Measurements from ENCODE around the gene MAVS.

GRCh38 chr20:3836132-3836531, 10.5 kb upstream of the MAVS start:
- TF ChIP-seq, protein P1, sequence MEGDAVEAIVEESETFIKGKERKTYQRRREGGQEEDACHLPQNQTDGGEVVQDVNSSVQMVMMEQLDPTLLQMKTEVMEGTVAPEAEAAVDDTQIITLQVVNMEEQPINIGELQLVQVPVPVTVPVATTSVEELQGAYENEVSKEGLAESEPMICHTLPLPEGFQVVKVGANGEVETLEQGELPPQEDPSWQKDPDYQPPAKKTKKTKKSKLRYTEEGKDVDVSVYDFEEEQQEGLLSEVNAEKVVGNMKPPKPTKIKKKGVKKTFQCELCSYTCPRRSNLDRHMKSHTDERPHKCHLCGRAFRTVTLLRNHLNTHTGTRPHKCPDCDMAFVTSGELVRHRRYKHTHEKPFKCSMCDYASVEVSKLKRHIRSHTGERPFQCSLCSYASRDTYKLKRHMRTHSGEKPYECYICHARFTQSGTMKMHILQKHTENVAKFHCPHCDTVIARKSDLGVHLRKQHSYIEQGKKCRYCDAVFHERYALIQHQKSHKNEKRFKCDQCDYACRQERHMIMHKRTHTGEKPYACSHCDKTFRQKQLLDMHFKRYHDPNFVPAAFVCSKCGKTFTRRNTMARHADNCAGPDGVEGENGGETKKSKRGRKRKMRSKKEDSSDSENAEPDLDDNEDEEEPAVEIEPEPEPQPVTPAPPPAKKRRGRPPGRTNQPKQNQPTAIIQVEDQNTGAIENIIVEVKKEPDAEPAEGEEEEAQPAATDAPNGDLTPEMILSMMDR (IDR thresholded peaks at IDR 0.05 in 8 of 11, conservative IDR thresholded peaks at IDR 0.05 in 3 of 11) = no peak
- no peak for TF ChIP-seq POLR2AphosphoS5 (IDR thresholded peaks at IDR 0.05)
